Left lobe of liver (tissue), 2 donors: ENCODE data around the gene CD44. TPM values are rescaled to one million over a fixed set of nuclear protein-coding genes. Genes with fewer than 3 reads are reported as not detected.

Experiments used
- ATAC-seq: fragments of 200-7000 bp; cut with Tn5 transposase; one replicate; pipeline ENCODE4 v1.9.1; 2020; ENCODE audit warnings: mild to moderate bottlenecking, moderate library complexity
- DNase-seq: peaks from one replicate; pipeline ENCODE4 v3.0.0-alpha.2; 2020; ENCODE audit warnings: low spot score
- total RNA-seq: library from RNA; stranded (reverse); gene quantifications from one replicate; pipeline ENCODE4 v1.2.1, GENCODE V29; 2021
- donor health status: DM: no; HTN: no; CAD: no; lungs with moderate emphysema.
- donor health status: DM: no; HTN: yes; CAD: no.

The CD44 gene
- total RNA-seq, 1 donor from 2014 or later, result 11.7 TPM

- DNase-seq (peak; percentile 57), ATAC-seq (peak; percentile 90)
Measured at GRCh38 chr11:35173011-35173511, 34.1 kb downstream of the CD44 start.

DNA sequence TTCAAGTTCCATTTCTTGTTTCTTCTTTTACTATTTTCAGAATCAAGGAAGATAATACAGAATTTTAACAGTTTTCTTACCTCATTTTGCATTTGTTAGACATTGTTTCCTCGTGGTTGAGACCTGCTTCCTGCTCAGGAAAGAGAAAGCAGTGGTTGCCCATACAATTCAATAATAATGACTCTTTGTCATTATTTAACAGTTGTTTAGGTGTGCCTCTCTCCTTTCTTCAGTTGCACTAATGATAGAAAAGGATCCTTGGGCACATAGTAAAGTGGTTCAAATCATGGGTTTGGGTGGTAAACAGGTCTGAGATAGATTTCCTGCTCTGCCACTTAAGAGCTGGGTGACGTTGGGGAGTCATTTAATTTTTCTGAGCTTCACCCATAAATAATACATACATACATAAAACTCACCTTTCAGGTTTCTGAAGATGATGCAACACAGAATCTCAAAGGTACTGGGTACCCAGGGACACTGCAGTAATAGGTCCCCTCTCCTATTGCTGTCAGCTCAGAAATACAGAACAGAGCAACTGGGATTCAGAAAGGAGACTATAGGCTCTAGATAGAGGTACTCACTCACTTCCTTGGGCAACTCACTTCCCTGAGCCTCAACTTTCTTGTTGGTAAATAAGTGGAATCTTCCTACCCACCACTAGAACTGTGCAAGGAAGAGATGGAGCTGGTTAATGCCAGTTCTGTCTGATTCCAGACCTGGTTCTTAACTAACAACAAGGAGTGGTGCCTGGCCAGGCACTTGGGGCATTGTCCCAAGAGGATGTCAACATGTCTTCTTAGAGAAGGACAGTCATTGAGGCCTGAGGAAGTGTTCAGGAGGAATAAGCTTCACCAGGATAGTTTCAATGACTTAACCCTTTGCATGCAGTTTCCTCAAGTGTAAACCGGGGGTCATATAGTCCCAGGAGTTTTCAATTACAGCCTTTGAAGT, 34.9 kb downstream of the CD44 start:
- no peak for DNase-seq
- ATAC-seq, result no peak

DNA sequence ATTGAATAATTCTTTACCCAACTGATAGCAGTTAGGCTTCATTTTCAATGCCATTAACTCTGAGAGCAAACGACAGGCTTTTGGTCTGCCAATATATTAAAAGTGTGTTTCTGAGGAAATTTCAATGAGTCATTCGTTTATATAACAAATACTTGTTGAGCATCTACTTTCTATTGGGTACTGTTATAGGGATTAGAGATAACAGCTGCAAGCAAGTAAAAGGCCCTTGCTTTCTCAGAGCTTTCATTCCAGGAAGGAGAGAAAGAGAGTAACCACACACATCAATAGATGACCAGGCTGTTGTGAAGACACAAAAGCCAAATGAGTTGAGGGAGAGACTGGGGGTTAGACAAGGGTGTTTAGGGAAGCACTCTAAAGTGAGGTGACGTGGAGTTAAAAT, 35.7 kb downstream of the CD44 start:
- DNase-seq, result no peak
- no peak for ATAC-seq

DNA sequence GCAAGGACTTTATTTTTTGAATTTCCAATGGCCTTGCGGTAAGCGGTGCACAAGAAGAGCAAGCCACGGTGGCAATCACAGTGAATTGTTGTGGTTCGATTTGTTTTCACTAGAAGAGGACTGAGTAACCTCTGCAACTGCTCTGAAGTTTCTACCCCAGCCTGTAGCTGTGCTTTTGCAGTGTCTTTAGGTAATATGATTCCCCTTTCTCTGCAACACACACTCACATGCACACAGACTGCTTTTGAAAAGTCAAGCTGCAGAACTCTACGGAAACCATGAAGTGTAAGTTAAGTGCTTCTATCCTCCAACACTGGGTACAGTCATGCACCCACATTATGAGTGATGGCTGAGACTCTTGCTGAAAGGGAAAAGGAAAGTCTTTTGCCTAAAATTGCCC, 38.4 kb downstream of the CD44 start:
- ATAC-seq (no peak), DNase-seq (no peak)

GRCh38 chr11:35178067-35178805, 39.3 kb downstream of the CD44 start:
- DNase-seq, result no peak
- ATAC-seq, result peak; percentile 68

DNA sequence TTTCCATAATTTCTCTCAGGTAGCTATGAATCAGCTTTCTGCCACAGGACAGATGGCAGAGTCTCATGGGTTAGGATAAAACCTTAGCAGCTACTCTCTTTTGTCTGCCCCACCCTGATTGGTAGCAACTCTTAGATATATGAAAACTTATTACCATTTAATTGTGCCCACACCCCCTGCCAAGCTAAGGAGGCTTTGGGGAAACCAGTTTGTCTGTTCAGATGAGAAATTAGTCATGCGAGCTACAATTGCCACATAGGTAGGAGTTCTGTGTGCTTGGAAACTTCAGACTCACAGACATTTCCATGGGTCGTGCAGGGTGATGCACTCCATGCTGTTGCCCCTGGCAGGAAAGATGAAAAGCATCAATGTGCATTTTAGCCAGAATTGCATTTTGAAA, 39.9 kb downstream of the CD44 start:
- no peak for ATAC-seq
- no peak for DNase-seq

DNA sequence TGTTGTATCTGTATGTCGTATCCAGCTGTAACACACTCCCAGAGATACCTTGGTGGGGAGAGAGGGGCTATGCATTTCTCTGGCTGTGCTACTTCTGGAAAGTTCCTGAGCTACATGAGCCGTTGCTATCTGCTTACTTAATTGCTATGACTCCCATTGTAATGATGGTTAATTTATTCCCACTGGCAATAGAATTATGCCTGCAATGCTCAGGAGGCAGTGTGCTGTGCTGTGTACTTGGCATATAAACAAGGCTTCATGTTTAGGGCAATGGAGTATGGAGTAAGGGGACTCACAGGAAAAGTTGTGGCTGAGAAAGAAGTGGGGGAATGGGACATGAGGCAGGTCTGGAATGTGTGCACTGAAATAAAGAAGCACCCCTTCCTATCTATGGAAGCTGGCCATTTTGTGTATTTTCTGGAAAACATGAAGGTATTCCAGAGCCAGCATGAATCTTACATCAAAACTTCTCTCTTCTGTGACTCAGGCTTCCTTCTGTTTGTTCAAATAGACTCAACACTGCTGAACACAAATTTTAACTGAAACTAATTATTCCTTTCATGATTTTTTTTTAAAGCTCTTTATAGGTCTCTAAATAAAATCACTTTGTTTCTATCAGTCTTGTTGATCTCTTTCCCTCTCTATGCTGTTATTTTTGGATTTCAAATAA, 40.6 kb downstream of the CD44 start:
- DNase-seq (no peak), ATAC-seq (no peak)

DNA sequence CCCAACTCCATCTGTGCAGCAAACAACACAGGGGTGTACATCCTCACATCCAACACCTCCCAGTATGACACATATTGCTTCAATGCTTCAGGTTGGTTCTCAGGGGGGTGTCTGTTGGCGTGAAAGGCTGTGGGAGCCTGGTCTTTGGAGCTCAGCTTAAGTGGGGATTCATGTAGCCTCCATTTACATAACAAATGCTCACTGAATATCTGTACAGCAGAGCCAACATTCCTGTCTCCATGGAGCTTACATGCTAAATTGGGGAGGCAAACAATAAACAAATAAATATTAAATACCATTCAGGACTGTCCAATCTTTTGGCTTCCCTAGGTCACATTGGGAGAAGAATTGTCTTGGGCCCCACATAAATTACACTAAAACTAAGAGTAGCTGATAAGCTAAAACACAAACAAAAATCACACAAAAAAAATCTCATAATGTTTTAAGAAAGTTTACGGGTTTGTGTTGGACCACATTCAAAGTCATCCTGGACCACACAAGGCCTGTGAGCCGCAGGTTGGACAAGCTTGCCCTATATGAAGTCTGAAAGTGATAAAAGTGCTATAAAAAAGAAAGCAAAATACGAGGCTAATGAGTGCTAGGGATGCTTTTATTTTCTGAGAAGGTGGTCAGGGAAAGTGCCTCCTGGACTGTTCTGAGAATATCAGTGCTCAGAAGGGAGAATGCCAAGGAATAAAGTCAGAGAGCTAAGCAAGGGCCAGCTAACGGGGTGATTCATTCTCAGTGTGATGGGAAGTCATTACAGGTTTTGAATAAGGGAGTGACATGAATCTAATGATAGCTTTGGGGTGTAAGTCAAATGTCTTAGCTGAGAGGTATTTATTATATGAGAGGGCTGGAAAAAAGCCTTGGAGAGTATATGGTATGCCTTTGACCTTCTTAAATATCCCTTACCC, 41.6 kb downstream of the CD44 start:
- ATAC-seq (no peak), DNase-seq (no peak)

DNA sequence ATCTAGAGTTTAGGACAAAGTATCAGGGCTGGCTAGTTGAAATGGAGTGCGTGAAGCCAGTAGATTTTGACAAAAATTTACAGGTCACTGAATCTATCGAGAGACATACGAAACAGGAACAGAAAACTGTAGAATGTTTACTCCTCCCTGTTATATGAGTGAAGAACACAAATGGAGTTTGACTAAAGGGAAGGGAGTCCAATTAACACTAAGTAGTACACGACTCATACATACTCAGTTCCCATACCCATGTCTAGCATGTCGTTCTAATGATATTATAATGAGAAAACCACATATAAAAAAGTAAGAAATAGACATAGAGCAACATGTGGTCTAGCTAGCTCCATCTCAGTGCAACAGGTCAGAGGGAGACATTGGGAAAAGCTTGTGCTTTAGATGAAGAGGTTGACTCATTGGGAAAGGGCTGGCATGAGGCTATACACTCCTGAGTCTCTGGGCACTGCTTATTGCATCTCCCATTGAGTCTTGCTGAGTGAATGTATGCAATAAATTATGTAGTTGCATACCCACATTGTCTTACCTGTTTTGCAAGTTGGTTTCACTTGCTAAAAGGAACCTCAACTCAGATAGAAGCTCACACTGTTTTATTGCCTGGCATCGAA, 43.5 kb downstream of the CD44 start:
- no peak for ATAC-seq

GRCh38 chr11:35183326-35183925, 44.5 kb downstream of the CD44 start:
- ATAC-seq (no peak), DNase-seq (no peak)

More for the DNA sequence above, 43.5 kb downstream of the CD44 start:
- no peak for DNase-seq

DNA sequence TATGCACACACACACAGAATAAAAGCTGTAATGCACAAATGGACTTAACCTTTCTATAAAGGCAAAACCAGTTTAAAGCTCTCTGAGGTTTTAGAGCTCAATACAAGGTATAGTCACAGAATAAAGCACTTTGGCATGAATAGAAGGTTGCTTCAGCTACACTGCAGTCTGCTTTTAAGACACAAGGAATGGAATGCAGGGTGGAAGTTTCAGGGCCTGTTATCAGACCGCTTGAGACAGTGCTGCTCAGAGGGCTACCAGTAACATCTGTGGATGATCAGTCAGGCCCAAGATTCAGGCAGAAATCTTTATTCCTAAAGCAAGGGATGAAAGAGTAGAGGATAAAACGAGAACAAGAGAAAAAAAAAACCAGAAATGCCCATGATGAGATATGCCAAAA, 46.7 kb downstream of the CD44 start:
- ATAC-seq (no peak), DNase-seq (no peak)

- DNase-seq (no peak), ATAC-seq (no peak)
Measured at GRCh38 chr11:35187996-35188395, 49.0 kb downstream of the CD44 start.

GRCh38 chr11:35190804-35191348, 51.9 kb downstream of the CD44 start:
- DNase-seq (no peak), ATAC-seq (no peak)

DNA sequence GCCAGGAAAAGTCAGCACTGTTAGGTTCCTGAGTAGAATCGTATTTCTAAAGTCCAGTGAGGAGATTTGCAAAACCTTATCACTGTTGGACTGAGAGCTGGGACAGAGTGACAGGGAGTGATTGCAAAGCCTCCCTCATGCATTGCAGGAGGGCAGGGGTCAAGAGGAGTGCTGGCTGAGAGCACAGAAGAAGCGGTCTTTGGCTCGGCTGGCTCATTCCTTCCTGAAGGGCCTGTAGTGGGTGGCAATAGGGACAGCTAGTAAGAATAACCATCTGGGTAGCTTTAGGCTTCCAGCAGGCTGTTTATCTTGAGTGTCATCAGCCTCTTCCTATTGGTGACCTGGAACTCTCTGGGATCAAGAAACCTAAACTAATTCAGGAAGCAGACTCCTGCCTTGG, 53.4 kb downstream of the CD44 start:
- ATAC-seq (peak; percentile 99), DNase-seq (peak; percentile 77)

DNA sequence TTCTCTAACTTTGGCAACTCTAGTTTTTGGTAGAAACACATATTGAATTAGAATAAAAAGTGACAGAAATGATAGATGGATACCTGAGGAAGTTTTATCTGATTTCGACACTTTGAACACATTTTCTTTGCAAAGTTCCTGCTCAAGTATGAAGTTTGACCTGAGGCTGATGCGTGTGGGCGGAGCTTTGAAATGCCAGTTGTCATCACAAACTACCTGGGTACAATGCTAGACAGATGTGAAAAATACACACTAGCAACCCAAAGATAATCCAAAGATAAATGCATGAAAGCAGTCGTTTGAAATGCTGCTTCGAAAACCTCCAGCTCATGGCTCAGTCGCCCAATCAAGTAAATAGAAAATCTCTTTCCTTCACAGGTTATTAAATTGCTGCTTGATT, 54.8 kb downstream of the CD44 start:
- DNase-seq, result no peak
- no peak for ATAC-seq

DNA sequence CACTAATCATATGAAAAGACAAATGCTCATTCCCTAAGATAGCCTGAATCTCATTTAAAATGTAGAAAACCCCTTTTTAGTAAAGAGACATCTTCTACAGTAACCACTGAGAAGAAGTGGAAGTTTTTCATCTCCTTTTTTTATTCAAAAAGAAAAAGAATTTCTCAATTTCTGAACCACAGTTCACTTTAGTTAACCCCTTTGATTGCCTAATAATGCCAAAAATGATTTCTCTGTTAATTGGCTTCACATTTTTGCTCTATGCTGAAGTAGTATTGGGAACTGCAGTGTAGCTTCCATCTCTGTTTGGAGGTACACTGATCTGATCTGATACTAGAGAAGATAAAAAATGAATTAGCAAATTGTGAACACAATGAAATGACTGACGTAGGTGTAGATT, 58.3 kb downstream of the CD44 start:
- ATAC-seq (no peak), DNase-seq (no peak)

DNA sequence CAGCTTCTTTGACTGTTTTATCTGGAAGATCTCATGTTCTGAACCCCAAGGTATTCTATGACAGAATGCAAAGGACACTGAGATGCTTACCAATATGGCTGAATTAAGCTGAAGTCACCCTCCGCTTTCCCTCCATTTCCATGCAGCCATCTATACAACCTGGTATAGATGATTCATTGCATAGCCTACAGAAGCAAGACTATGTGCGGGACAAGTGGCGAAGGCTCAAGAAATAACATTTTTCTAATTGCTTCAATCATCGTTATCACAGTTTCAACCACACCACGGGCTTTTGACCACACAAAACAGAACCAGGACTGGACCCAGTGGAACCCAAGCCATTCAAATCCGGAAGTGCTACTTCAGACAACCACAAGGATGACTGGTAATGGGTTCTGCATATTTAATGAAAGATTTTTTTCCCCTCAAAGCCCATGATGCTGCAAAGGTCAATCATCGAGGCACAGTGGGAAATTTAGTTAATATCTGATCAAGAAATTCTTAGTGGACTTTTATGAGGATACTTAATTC, 61.9 kb downstream of the CD44 start:
- ATAC-seq (no peak), DNase-seq (no peak)

DNA sequence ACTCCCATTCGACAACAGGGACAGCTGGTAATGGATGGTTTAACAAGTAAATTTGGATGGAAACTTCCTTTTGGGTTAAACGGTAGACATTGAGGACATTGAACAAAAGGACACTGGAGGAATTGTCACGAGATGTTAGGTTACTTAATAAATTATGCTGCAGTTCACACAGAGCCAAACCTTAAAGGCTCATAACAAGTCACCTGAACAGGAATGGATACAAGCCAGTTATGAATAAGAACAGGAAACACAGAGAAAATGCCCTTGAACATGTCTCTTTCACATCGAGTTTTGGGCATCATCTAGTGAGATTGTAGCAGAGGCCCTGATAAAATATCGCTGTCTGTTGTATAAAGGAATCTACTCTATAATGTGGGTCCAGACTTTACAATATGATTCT, 65.6 kb downstream of the CD44 start:
- no peak for ATAC-seq

DNA sequence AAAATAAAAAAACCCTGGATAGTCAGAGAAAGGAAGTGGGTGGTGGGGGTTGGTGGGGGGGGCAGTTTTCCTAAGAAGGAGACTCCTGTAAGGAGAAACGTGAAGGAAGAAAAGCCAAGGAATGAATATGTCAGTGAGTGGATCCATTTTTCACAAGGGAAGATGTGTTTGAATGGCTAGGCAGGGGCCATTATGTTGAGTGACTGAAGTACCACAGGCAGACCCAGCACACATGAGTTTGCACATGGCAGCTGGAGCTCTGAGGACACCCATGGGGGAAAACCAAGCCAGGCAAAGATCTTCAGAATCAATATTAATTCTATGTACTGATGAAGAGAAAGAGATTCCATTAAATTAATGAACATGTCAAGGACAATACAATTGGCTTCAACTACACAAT, 67.6 kb downstream of the CD44 start:
- ATAC-seq (no peak), DNase-seq (no peak)

More for the DNA sequence above, 65.6 kb downstream of the CD44 start:
- DNase-seq, result no peak
